GM06990 (cell line): ENCODE measurements around the gene WWC2.
"Not testable (repeated sequence)": the region's sequence is repeated elsewhere in the genome, so short reads cannot be mapped to it uniquely, and the experiment has no call there.

Experiments
- DNase-seq: peaks from one replicate; pipeline ENCODE4 v3.0.0-alpha.2; 2011; ENCODE audit not compliant: insufficient read length; ENCODE audit errors: extremely low read depth
- H3K27me3 ChIP-seq: replicated peaks from 2 replicates; pipeline ENCODE4 v1.6.0; 2011; ENCODE audit warnings: low read length; ENCODE audit not compliant: control insufficient read depth, insufficient read depth
- H3K36me3 ChIP-seq: 2 replicates; pipeline ENCODE4 v1.5.1; 2011; ENCODE audit warnings: low read length; ENCODE audit not compliant: control insufficient read depth, insufficient read depth
- H3K4me3 ChIP-seq: replicated peaks from 2 replicates; pipeline ENCODE4 v1.5.1; 2011; ENCODE audit warnings: low read depth, mild to moderate bottlenecking, control low read depth, low read length
- TF ChIP-seq, protein P1 (sequence below): IDR thresholded peaks from 2 replicates; pipeline ENCODE4 v1.5.1; 2011; ENCODE audit warnings: low read length, control low read depth, mild to moderate bottlenecking, inconsistent platforms; ENCODE audit not compliant: insufficient read depth, poor library complexity, severe bottlenecking

WWC2 gene

GRCh38 chr4:183323295-183323694 lies 224.2 kb downstream of the WWC2 start:
- TF ChIP-seq, protein P1, sequence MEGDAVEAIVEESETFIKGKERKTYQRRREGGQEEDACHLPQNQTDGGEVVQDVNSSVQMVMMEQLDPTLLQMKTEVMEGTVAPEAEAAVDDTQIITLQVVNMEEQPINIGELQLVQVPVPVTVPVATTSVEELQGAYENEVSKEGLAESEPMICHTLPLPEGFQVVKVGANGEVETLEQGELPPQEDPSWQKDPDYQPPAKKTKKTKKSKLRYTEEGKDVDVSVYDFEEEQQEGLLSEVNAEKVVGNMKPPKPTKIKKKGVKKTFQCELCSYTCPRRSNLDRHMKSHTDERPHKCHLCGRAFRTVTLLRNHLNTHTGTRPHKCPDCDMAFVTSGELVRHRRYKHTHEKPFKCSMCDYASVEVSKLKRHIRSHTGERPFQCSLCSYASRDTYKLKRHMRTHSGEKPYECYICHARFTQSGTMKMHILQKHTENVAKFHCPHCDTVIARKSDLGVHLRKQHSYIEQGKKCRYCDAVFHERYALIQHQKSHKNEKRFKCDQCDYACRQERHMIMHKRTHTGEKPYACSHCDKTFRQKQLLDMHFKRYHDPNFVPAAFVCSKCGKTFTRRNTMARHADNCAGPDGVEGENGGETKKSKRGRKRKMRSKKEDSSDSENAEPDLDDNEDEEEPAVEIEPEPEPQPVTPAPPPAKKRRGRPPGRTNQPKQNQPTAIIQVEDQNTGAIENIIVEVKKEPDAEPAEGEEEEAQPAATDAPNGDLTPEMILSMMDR, result no peak
- no peaks in the 10 kb centered on the region for H3K27me3 ChIP-seq
- no peak for DNase-seq

DNA sequence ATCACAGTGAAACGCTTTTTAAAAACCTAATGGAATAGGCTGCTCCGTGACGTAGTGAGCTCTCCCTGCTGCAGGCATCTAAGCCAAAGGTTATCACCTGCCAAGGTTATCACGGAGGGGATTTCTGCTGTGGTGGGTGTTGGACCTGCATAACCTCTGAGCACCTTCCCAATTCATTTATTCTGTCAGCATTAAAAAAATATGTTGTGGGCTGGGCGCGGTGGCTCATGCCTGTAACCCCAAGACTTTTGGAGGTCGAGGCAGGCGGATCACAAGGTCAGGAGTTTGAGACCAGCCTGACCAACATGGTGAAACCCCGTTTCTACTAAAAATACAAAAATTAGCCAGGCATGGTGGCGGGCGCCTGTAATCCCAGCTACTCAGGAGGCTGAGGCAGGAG lies 225.0 kb downstream of the WWC2 start:
- not testable (repeated sequence) for H3K4me3 ChIP-seq, H3K27me3 ChIP-seq, DNase-seq, H3K36me3 ChIP-seq

More at GRCh38 chr4:183323295-183323694, 224.2 kb downstream of the WWC2 start:
- H3K4me3 ChIP-seq, result no peak overlapping the region
- no peaks in the 10 kb centered on the region for H3K36me3 ChIP-seq

GRCh38 chr4:183324619-183325018 lies 225.6 kb downstream of the WWC2 start:
- no peak overlapping the region for H3K4me3 ChIP-seq
- DNase-seq, result no peak
- no peaks in the 10 kb centered on the region; the same call in 1 of the 2 replicates for H3K27me3 ChIP-seq
- no peaks in the 10 kb centered on the region for H3K36me3 ChIP-seq
- TF ChIP-seq, protein P1, result no peak

- H3K27me3 ChIP-seq, DNase-seq, H3K36me3 ChIP-seq, H3K4me3 ChIP-seq: not testable (repeated sequence)
These were observed 227.3 kb downstream of the WWC2 start for GRCh38 chr4:183326387-183326786.

GRCh38 chr4:183326853-183327252 lies 227.8 kb downstream of the WWC2 start:
- Histone ChIP-seq H3K27me3 (no peaks in the 10 kb centered on the region; the same call in none of the 2 replicates), H3K4me3 (no peak overlapping the region), H3K36me3 (no peaks in the 10 kb centered on the region)
- DNase-seq, result no peak
- TF ChIP-seq, protein P1, result no peak

- H3K27me3 ChIP-seq, result no peaks in the 10 kb centered on the region; the same call in none of the 2 replicates
- TF ChIP-seq, protein P1, result no peak
- no peak for DNase-seq
- no peak overlapping the region for H3K4me3 ChIP-seq
- H3K36me3 ChIP-seq, result no peaks in the 10 kb centered on the region
These were observed 228.8 kb downstream of the WWC2 start for GRCh38 chr4:183327827-183328226.

- H3K4me3 ChIP-seq, result no peak overlapping the region
- TF ChIP-seq, protein P1, result no peak
- no peaks in the 10 kb centered on the region; the same call in none of the 2 replicates for H3K27me3 ChIP-seq
- DNase-seq, result no peak
- no peaks in the 10 kb centered on the region for H3K36me3 ChIP-seq
These were observed 229.8 kb downstream of the WWC2 start for GRCh38 chr4:183328832-183329231.
